Measurements from ENCODE around the gene ZBTB16.

DNA sequence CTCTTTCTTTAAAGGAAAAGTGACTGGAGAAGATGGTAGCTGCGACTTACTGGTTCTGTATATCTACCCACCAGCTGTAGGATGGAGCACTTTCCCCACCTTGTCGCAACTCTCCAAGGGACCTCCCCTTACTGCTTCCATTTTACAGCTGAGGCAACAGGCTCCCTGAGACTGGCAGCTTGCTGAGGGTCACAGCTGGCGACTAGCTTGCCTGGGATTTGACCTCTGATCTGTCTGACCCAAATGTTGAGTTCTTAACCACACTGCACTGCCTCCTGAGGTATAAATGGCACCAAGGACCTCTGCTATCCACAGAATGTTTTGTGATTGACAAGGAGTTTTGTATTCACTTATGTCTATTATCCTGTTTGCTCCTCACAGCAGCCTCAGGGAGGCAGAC, 121.7 kb downstream of the ZBTB16 start:
- TF ChIP-seq CTCF (IDR thresholded peaks at IDR 0.05) (no peak), POLR2A (IDR thresholded peaks at IDR 0.05) (no peak)

Data from adrenal gland (tissue), 5 donors.